HepG2 (cell line): Measurements from ENCODE around the gene ZNF444. TPM values are rescaled to one million over a fixed set of nuclear protein-coding genes. Genes with fewer than 3 reads are reported as not detected.

Source experiments
- AGO2 ChIP-seq: fragments of 200-400 bp; formaldehyde crosslinking; optimal IDR thresholded peaks from 2 replicates; pipeline ENCODE3; 2017; ENCODE audit warnings: mild to moderate bottlenecking, low read depth, low read length, moderate library complexity
- ATF1 ChIP-seq: IDR thresholded peaks from 2 replicates; pipeline ENCODE4 v1.6.1; 2016; ENCODE audit warnings: mild to moderate bottlenecking, control low read depth
- CENPT ChIP-seq: sonication (generic); formaldehyde crosslinking; IDR thresholded peaks from 2 replicates; pipeline ENCODE4 v1.8.0; 2022; ENCODE audit warnings: low read depth, mild to moderate bottlenecking, moderate library complexity, missing genetic modification reagents
- DMAP1 ChIP-seq: IDR thresholded peaks from 2 replicates; pipeline ENCODE4 v1.6.1; 2016
- IRF9 ChIP-seq: sonication (generic); formaldehyde crosslinking; IDR thresholded peaks from 2 replicates; pipeline ENCODE4 v1.8.0; 2022; ENCODE audit warnings: missing genetic modification reagents, mild to moderate bottlenecking, borderline replicate concordance
- KDM5A ChIP-seq: fragments of 200-600 bp; sonication (generic); IDR thresholded peaks from 2 replicates; pipeline ENCODE4 v1.7.0; 2018; ENCODE audit warnings: antibody characterized with exemption, mild to moderate bottlenecking, low read length, borderline replicate concordance
- KLF6 ChIP-seq: IDR thresholded peaks from 2 replicates; pipeline ENCODE4 v1.8.0; 2016; ENCODE audit warnings: missing biosample characterization, missing genetic modification reagents
- MYC ChIP-seq: sonication (generic); formaldehyde crosslinking; IDR thresholded peaks from 2 replicates; pipeline ENCODE4 v1.9.0; 2021; ENCODE audit warnings: missing genetic modification reagents, borderline replicate concordance
- STAT5B ChIP-seq: sonication (generic); formaldehyde crosslinking; IDR thresholded peaks from 2 replicates; pipeline ENCODE4 v1.4.0; 2020; ENCODE audit warnings: missing genetic modification reagents
- TBX3 ChIP-seq: fragments of 450-650 bp; IDR thresholded peaks from 2 replicates; pipeline ENCODE4 v1.6.1; 2017; ENCODE audit warnings: antibody characterized with exemption, mild to moderate bottlenecking, inconsistent platforms, borderline replicate concordance
- polyA plus RNA-seq, 8 experiments: library from polyadenylated mRNA; depleted of rRNA in 3 of 8; stranded (reverse) in 7 of 8; unstranded in 1 of 8; fragments of >200 nt; fragmentation: Illumina TruSeq in 4 of 8; extraction: Trizol in 4 of 8; gene quantifications; 2 replicates each; pipeline versions ENCODE4 v1.2.1 to v1.2.3, GENCODE V29; 2011 to 2016; ENCODE audit warnings: low read depth in 4 of 8, missing spikeins in 1 of 8, mixed read lengths in 1 of 8; ENCODE audit not compliant: insufficient read depth in 1 of 8
- total RNA-seq, 5 experiments: library from RNA; depleted of rRNA; stranded (reverse); fragments of >200 nt; fragmentation: Illumina TruSeq; extraction: Trizol; gene quantifications; 2 replicates each; pipeline ENCODE4 v1.2.3, GENCODE V29; 2016; ENCODE audit warnings: low read depth in 1 of 5
- TF ChIP-seq, protein P1 (sequence below): sonication (generic); formaldehyde crosslinking; IDR thresholded peaks from 2 replicates; pipeline ENCODE4 v1.4.0; 2020; ENCODE audit warnings: low read depth, missing genetic modification reagents
- TF ChIP-seq, protein P2 (sequence below): sonication (generic); formaldehyde crosslinking; IDR thresholded peaks from 2 replicates; pipeline ENCODE4 v1.4.0; 2020; ENCODE audit warnings: mild to moderate bottlenecking, low read depth, missing genetic modification reagents
- TF ChIP-seq, protein P3 (sequence below): IDR thresholded peaks from 2 replicates; pipeline ENCODE4 v1.6.1; 2018; ENCODE audit warnings: missing genetic modification reagents, mild to moderate bottlenecking, missing compliant biosample characterization
- TF ChIP-seq, protein P4 (sequence below): IDR thresholded peaks from 2 replicates; pipeline ENCODE4 v1.6.1; 2016; ENCODE audit warnings: low read depth, missing genetic modification reagents, missing compliant biosample characterization

Gene ZNF444
- total and polyA plus RNA-seq, 2 of the 13 experiments (the other 11 are each of a cell fraction or from before 2014, with no cell fraction given) = 27.4 to 30.3 TPM

DNA sequence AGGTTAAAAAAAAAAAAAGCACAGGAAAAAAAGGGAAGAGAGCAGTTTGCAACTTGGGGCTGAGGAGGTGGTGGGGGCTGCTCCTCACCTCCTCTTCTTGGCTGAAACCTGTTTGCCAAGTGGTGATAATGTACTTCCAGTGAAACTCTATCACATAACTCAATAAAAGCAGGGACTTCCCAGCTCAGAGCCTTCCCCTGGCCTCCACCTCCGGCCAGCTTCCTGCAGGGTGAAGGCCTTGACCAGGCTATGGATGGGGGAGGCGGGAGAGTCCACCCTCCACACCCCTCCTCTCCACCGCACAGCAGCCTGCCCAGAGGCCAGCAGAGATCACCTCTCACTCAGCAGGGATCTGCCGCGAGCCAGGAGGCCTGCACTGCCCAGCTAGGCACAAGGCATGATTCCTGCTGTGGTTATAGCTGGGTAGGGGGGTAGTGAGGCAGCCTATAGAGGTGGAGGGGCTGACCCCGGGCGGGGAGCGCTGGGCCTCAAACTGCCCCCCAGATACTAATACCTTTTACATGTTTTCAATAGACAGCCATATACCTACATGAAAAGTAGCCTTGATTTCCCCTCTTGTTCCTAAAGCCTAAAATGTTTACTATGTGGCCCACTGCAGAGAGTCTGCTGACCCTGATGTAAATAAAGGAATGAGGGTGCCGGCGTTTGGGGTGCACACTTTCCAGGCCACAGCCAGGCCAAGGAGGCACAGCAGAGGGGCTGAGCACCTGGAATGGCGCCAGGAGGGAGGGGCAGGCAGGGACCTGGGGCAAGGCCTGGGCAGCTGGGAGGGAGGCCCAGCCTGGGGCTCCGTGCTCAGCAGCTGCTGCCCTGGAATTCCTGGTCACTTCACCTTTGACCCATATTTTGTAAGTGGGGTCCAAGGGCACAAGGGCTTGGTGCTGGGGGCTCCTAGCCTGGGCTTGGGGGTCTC, 30.3 kb upstream of the ZNF444 start (continued):
- TF ChIP-seq ATF1 (CRISPR knock-in tag) (no peak), KDM5A (no peak), AGO2 (peak; percentile 60), MYC (CRISPR knock-in tag) (peak; percentile 50; the same call in 1 of the 2 replicates), TBX3 (no peak), IRF9 (CRISPR knock-in tag) (no peak; the same call in 1 of the 2 replicates), KLF6 (CRISPR knock-in tag) (no peak), STAT5B (CRISPR knock-in tag) (no peak), CENPT (CRISPR knock-in tag) (no peak), DMAP1 (CRISPR knock-in tag) (no peak)
- TF ChIP-seq, protein P1, sequence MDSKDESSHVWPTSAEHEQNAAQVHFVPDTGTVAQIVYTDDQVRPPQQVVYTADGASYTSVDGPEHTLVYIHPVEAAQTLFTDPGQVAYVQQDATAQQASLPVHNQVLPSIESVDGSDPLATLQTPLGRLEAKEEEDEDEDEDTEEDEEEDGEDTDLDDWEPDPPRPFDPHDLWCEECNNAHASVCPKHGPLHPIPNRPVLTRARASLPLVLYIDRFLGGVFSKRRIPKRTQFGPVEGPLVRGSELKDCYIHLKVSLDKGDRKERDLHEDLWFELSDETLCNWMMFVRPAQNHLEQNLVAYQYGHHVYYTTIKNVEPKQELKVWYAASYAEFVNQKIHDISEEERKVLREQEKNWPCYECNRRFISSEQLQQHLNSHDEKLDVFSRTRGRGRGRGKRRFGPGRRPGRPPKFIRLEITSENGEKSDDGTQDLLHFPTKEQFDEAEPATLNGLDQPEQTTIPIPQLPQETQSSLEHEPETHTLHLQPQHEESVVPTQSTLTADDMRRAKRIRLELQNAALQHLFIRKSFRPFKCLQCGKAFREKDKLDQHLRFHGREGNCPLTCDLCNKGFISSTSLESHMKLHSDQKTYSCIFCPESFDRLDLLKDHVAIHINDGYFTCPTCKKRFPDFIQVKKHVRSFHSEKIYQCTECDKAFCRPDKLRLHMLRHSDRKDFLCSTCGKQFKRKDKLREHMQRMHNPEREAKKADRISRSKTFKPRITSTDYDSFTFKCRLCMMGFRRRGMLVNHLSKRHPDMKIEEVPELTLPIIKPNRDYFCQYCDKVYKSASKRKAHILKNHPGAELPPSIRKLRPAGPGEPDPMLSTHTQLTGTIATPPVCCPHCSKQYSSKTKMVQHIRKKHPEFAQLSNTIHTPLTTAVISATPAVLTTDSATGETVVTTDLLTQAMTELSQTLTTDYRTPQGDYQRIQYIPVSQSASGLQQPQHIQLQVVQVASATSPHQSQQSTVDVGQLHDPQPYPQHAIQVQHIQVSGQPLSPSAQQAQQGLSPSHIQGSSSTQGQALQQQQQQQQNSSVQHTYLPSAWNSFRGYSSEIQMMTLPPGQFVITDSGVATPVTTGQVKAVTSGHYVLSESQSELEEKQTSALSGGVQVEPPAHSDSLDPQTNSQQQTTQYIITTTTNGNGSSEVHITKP (CRISPR knock-in tag) = peak; percentile 96
- TF ChIP-seq, protein P2, sequence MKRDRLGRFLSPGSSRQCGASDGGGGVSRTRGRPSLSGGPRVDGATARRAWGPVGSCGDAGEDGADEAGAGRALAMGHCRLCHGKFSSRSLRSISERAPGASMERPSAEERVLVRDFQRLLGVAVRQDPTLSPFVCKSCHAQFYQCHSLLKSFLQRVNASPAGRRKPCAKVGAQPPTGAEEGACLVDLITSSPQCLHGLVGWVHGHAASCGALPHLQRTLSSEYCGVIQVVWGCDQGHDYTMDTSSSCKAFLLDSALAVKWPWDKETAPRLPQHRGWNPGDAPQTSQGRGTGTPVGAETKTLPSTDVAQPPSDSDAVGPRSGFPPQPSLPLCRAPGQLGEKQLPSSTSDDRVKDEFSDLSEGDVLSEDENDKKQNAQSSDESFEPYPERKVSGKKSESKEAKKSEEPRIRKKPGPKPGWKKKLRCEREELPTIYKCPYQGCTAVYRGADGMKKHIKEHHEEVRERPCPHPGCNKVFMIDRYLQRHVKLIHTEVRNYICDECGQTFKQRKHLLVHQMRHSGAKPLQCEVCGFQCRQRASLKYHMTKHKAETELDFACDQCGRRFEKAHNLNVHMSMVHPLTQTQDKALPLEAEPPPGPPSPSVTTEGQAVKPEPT = no peak
- TF ChIP-seq, protein P3, sequence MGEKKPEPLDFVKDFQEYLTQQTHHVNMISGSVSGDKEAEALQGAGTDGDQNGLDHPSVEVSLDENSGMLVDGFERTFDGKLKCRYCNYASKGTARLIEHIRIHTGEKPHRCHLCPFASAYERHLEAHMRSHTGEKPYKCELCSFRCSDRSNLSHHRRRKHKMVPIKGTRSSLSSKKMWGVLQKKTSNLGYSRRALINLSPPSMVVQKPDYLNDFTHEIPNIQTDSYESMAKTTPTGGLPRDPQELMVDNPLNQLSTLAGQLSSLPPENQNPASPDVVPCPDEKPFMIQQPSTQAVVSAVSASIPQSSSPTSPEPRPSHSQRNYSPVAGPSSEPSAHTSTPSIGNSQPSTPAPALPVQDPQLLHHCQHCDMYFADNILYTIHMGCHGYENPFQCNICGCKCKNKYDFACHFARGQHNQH = peak; percentile 67
- TF ChIP-seq, protein P4, sequence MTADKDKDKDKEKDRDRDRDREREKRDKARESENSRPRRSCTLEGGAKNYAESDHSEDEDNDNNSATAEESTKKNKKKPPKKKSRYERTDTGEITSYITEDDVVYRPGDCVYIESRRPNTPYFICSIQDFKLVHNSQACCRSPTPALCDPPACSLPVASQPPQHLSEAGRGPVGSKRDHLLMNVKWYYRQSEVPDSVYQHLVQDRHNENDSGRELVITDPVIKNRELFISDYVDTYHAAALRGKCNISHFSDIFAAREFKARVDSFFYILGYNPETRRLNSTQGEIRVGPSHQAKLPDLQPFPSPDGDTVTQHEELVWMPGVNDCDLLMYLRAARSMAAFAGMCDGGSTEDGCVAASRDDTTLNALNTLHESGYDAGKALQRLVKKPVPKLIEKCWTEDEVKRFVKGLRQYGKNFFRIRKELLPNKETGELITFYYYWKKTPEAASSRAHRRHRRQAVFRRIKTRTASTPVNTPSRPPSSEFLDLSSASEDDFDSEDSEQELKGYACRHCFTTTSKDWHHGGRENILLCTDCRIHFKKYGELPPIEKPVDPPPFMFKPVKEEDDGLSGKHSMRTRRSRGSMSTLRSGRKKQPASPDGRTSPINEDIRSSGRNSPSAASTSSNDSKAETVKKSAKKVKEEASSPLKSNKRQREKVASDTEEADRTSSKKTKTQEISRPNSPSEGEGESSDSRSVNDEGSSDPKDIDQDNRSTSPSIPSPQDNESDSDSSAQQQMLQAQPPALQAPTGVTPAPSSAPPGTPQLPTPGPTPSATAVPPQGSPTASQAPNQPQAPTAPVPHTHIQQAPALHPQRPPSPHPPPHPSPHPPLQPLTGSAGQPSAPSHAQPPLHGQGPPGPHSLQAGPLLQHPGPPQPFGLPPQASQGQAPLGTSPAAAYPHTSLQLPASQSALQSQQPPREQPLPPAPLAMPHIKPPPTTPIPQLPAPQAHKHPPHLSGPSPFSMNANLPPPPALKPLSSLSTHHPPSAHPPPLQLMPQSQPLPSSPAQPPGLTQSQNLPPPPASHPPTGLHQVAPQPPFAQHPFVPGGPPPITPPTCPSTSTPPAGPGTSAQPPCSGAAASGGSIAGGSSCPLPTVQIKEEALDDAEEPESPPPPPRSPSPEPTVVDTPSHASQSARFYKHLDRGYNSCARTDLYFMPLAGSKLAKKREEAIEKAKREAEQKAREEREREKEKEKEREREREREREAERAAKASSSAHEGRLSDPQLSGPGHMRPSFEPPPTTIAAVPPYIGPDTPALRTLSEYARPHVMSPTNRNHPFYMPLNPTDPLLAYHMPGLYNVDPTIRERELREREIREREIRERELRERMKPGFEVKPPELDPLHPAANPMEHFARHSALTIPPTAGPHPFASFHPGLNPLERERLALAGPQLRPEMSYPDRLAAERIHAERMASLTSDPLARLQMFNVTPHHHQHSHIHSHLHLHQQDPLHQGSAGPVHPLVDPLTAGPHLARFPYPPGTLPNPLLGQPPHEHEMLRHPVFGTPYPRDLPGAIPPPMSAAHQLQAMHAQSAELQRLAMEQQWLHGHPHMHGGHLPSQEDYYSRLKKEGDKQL (CRISPR knock-in tag) = no peak
